OCI-LY1 (cell line): ENCODE measurements around the gene TICAM2.
"Not testable (repeated sequence)": the region's sequence is repeated elsewhere in the genome, so short reads cannot be mapped to it uniquely, and the experiment has no call there.

Experiments
- H2AFZ ChIP-seq: fragments of 200-600 bp; sonication (generic), shearing (Covaris generic); 2 replicates; pipeline ENCODE4 v1.6.0; 2014; ENCODE audit warnings: antibody characterized with exemption, mild to moderate bottlenecking, low read length
- H3F3A ChIP-seq: fragments of 200-600 bp; sonication (generic), shearing (Covaris generic); 2 replicates; pipeline ENCODE4 v1.6.0; 2014; ENCODE audit warnings: mild to moderate bottlenecking, antibody characterized with exemption, low read length, moderate library complexity; ENCODE audit not compliant: insufficient read depth
- H3K27ac ChIP-seq: fragments of 200-600 bp; sonication (generic); 2 replicates; pipeline ENCODE4 v1.5.1; 2014; ENCODE audit warnings: low read length, mixed run types, mild to moderate bottlenecking, low read depth; ENCODE audit not compliant: poor library complexity, severe bottlenecking
- H3K27me3 ChIP-seq: fragments of 200-600 bp; sonication (generic); 2 replicates; pipeline ENCODE4 v1.6.0; 2014; ENCODE audit warnings: antibody characterized with exemption, mild to moderate bottlenecking, low read length, moderate library complexity; ENCODE audit not compliant: insufficient read depth
- H3K36me3 ChIP-seq: fragments of 200-600 bp; sonication (generic); 2 replicates; pipeline ENCODE4 v1.6.1; 2014; ENCODE audit warnings: mild to moderate bottlenecking, antibody characterized with exemption, low read length, moderate library complexity, mixed read lengths; ENCODE audit not compliant: insufficient read depth
- H3K4me1 ChIP-seq: fragments of 200-600 bp; sonication (generic); 2 replicates; pipeline ENCODE4 v1.5.1; 2014; ENCODE audit warnings: mild to moderate bottlenecking, low read length, moderate library complexity; ENCODE audit not compliant: insufficient read depth, severe bottlenecking
- H3K4me2 ChIP-seq: fragments of 200-600 bp; sonication (generic), shearing (Covaris generic); 2 replicates; pipeline ENCODE4 v1.6.1; 2014; ENCODE audit warnings: low read length
- H3K4me3 ChIP-seq: fragments of 200-600 bp; sonication (generic); 2 replicates; pipeline ENCODE4 v1.5.1; 2014; ENCODE audit warnings: low read length, low read depth, mild to moderate bottlenecking, mixed read lengths; ENCODE audit not compliant: poor library complexity, severe bottlenecking
- H3K79me2 ChIP-seq: fragments of 200-600 bp; shearing (Covaris generic); 2 replicates; pipeline ENCODE4 v1.6.1; 2016; ENCODE audit warnings: mixed run types, low read length, mixed read lengths; ENCODE audit not compliant: insufficient read depth
- H3K9ac ChIP-seq: fragments of 200-600 bp; sonication (generic), shearing (Covaris generic); 2 replicates; pipeline ENCODE4 v1.6.1; 2014; ENCODE audit warnings: mild to moderate bottlenecking, low read length, mixed read lengths
- H3K9me2 ChIP-seq: fragments of 200-600 bp; sonication (generic), shearing (Covaris generic); 2 replicates; pipeline ENCODE4 v1.6.1; 2014; ENCODE audit warnings: low read depth, mild to moderate bottlenecking, low read length, mixed read lengths
- H3K9me3 ChIP-seq: fragments of 200-600 bp; shearing (Covaris generic); 2 replicates; pipeline ENCODE4 v1.6.1; 2014; ENCODE audit warnings: low read length, mixed read lengths
- H4K20me1 ChIP-seq: fragments of 200-600 bp; sonication (generic), shearing (Covaris generic); 2 replicates; pipeline ENCODE4 v1.6.0; 2016; ENCODE audit warnings: mild to moderate bottlenecking, low read length; ENCODE audit not compliant: insufficient read depth
- CTCF ChIP-seq: fragments of 200-600 bp; sonication (generic), shearing (Covaris generic); IDR thresholded peaks from 2 replicates; pipeline ENCODE4 v1.5.1; 2017; ENCODE audit warnings: mild to moderate bottlenecking, antibody characterized with exemption, low read length, moderate library complexity, mixed read lengths
- EZH2 ChIP-seq: fragments of 200-600 bp; sonication (generic), shearing (Covaris generic); IDR thresholded peaks from 2 replicates; pipeline ENCODE4 v1.8.0; 2017; ENCODE audit warnings: borderline replicate concordance, mixed run types, mild to moderate bottlenecking, antibody characterized with exemption, low read length, moderate library complexity, mixed read lengths

Gene TICAM2

GRCh38 chr5:115601701-115602590 is at the start of gene TICAM2:
TSS of gene TICAM2 (minus strand) at chr5:115602479. CDS start at chr5:115581256, 21,223 bp downstream.
- peak within 1 kb of the TSS; percentile 68 for H3K4me2 ChIP-seq
- H3K36me3 ChIP-seq, result no peaks in the 10 kb centered on the region
- no peaks in the 10 kb centered on the region for H4K20me1 ChIP-seq
- H3K9ac ChIP-seq, result peak within 1 kb of the TSS; percentile 65
- peak within 1 kb of the TSS; percentile 62 for H3K4me3 ChIP-seq
- H3K27me3 ChIP-seq, result no peaks in the 10 kb centered on the region
- peaks cover 20% of the 10 kb centered on the region for H3K4me1 ChIP-seq
- no peak within 1 kb of the TSS for H2AFZ ChIP-seq
- H3K27ac ChIP-seq, result peak within 1 kb of the TSS; percentile 60
- TF ChIP-seq EZH2 (no peak), CTCF (peak; percentile 29; the same call in 1 of the 2 replicates)
- no peaks in the 10 kb centered on the region for H3F3A ChIP-seq
- H3K9me2 ChIP-seq, result no peaks in the 10 kb centered on the region
- no peaks in the 10 kb centered on the region for H3K79me2 ChIP-seq
- H3K9me3 ChIP-seq, result no peaks in the 10 kb centered on the region

- H3K79me2 ChIP-seq, result no peaks in the 10 kb centered on the region
- H2AFZ ChIP-seq, result no peak overlapping the region
- H3K36me3 ChIP-seq, result no peaks in the 10 kb centered on the region
- no peaks in the 10 kb centered on the region for H3K9me3 ChIP-seq
- H4K20me1 ChIP-seq, result no peaks in the 10 kb centered on the region
- H3K27me3 ChIP-seq, result no peaks in the 10 kb centered on the region
- no peak overlapping the region for H3K9ac ChIP-seq
- no peaks in the 10 kb centered on the region for H3F3A ChIP-seq
- no peaks in the 10 kb centered on the region for H3K4me1 ChIP-seq
- no peaks in the 10 kb centered on the region for H3K9me2 ChIP-seq
- no peak overlapping the region for H3K27ac ChIP-seq
- H3K4me3 ChIP-seq, result no peak overlapping the region
- no peak overlapping the region for H3K4me2 ChIP-seq
- TF ChIP-seq EZH2, result no peak
- no peak for TF ChIP-seq CTCF
Measured at GRCh38 chr5:115649541-115649940, 47.3 kb upstream of the TICAM2 start.

- H3K4me1 ChIP-seq, result no peaks in the 10 kb centered on the region
- no peaks in the 10 kb centered on the region for H3K9me2 ChIP-seq
- H4K20me1 ChIP-seq, result no peaks in the 10 kb centered on the region
- H3K9ac ChIP-seq, result no peak overlapping the region
- H3K4me2 ChIP-seq, result no peak overlapping the region
- H3K27me3 ChIP-seq, result no peaks in the 10 kb centered on the region
- TF ChIP-seq EZH2 (no peak), CTCF (no peak)
- H3K9me3 ChIP-seq, result no peaks in the 10 kb centered on the region
- H3K27ac ChIP-seq, result no peak overlapping the region
- H3K36me3 ChIP-seq, result no peaks in the 10 kb centered on the region
- H3F3A ChIP-seq, result no peaks in the 10 kb centered on the region
- H3K4me3 ChIP-seq, result no peak overlapping the region
- no peak overlapping the region for H2AFZ ChIP-seq
- H3K79me2 ChIP-seq, result no peaks in the 10 kb centered on the region
Measured at GRCh38 chr5:115648056-115648455, 45.8 kb upstream of the TICAM2 start.

- H3F3A ChIP-seq, result not testable (repeated sequence)
Measured at GRCh38 chr5:115645386-115645785, 43.1 kb upstream of the TICAM2 start.

More at GRCh38 chr5:115645386-115645785, 43.1 kb upstream of the TICAM2 start:
- not testable (repeated sequence) for H4K20me1 ChIP-seq, H3K9me3 ChIP-seq, H3K27ac ChIP-seq, H3K9me2 ChIP-seq, H3K27me3 ChIP-seq, H2AFZ ChIP-seq, H3K4me1 ChIP-seq, H3K79me2 ChIP-seq, H3K4me2 ChIP-seq, H3K4me3 ChIP-seq, H3K9ac ChIP-seq, H3K36me3 ChIP-seq
